HepG2 (cell line): ENCODE data around the gene BCL2L1. TPM values are rescaled to one million over a fixed set of nuclear protein-coding genes. Genes with fewer than 3 reads are reported as not detected.

Experiments used
- AGO2 ChIP-seq: fragments of 200-400 bp; formaldehyde crosslinking; optimal IDR thresholded peaks from 2 replicates; pipeline ENCODE3; 2017; ENCODE audit warnings: mild to moderate bottlenecking, low read depth, low read length, moderate library complexity
- DBP ChIP-seq: sonication (generic); formaldehyde crosslinking; IDR thresholded peaks from 2 replicates; pipeline ENCODE4 v1.4.0; 2020; ENCODE audit warnings: missing genetic modification reagents; ENCODE audit errors: not compliant biosample characterization
- ETS1 ChIP-seq: sonication (generic); formaldehyde crosslinking; IDR thresholded peaks from 2 replicates; pipeline ENCODE4 v1.4.0; 2020; ENCODE audit warnings: missing genetic modification reagents
- HOXA9 ChIP-seq: sonication (generic); formaldehyde crosslinking; IDR thresholded peaks from 2 replicates; pipeline ENCODE4 v1.8.1; 2022; ENCODE audit warnings: missing genetic modification reagents, mild to moderate bottlenecking, moderate library complexity, borderline replicate concordance
- NFKB2 ChIP-seq: sonication (generic); formaldehyde crosslinking; IDR thresholded peaks from 2 replicates; pipeline ENCODE4 v1.4.0; 2020; ENCODE audit warnings: missing genetic modification reagents, borderline replicate concordance
- PAX8 ChIP-seq: sonication (generic); formaldehyde crosslinking; IDR thresholded peaks from 2 replicates; pipeline ENCODE4 v1.8.0; 2022; ENCODE audit warnings: mild to moderate bottlenecking, missing genetic modification reagents, borderline replicate concordance
- PHF8 ChIP-seq: sonication (generic); formaldehyde crosslinking; IDR thresholded peaks from 2 replicates; pipeline ENCODE4 v1.5.0; 2020; ENCODE audit warnings: missing genetic modification reagents
- POLR2A ChIP-seq, 2 experiments: IDR thresholded peaks; 2 replicates each; pipeline ENCODE4 v1.6.1; 2011; ENCODE audit warnings: low read depth in 2 of 2, low read length in 2 of 2, mild to moderate bottlenecking in 1 of 2, moderate library complexity in 1 of 2; ENCODE audit not compliant: insufficient read depth in 1 of 2
- SATB2 ChIP-seq: sonication (generic); formaldehyde crosslinking; IDR thresholded peaks from 2 replicates; pipeline ENCODE4 v1.5.0; 2020; ENCODE audit warnings: missing genetic modification reagents
- TFE3 ChIP-seq: IDR thresholded peaks from 2 replicates; pipeline ENCODE4 v1.6.1; 2016
- TP53 ChIP-seq: sonication (generic); formaldehyde crosslinking; conservative IDR thresholded peaks from 2 replicates; pipeline ENCODE4 v1.4.0; 2020; ENCODE audit warnings: missing genetic modification reagents
- ZBTB1 ChIP-seq: sonication (generic); formaldehyde crosslinking; IDR thresholded peaks from 2 replicates; pipeline ENCODE4 v1.4.0; 2020; ENCODE audit warnings: missing genetic modification reagents, borderline replicate concordance
- ZBTB38 ChIP-seq: sonication (generic); formaldehyde crosslinking; IDR thresholded peaks from 2 replicates; pipeline ENCODE4 v1.5.1; 2020; ENCODE audit warnings: mild to moderate bottlenecking, missing genetic modification reagents
- ZFP62 ChIP-seq: sonication (generic); formaldehyde crosslinking; IDR thresholded peaks from 2 replicates; pipeline ENCODE4 v1.4.0; 2020; ENCODE audit warnings: missing genetic modification reagents
- ZNF333 ChIP-seq: sonication (generic); formaldehyde crosslinking; IDR thresholded peaks from 2 replicates; pipeline ENCODE4 v1.4.0; 2020; ENCODE audit warnings: mild to moderate bottlenecking, missing genetic modification reagents, borderline replicate concordance
- ZNF530 ChIP-seq: sonication (generic); formaldehyde crosslinking; IDR thresholded peaks from 2 replicates; pipeline ENCODE4 v1.5.0; 2020; ENCODE audit warnings: low read depth, mild to moderate bottlenecking, missing genetic modification reagents
- ZNF546 ChIP-seq: sonication (generic); formaldehyde crosslinking; conservative IDR thresholded peaks from 2 replicates; pipeline ENCODE4 v1.8.1; 2023; ENCODE audit warnings: mild to moderate bottlenecking, missing genetic modification reagents
- ZNF569 ChIP-seq: sonication (generic); formaldehyde crosslinking; IDR thresholded peaks from 2 replicates; pipeline ENCODE4 v1.5.0; 2020; ENCODE audit warnings: mild to moderate bottlenecking, missing genetic modification reagents, moderate library complexity, borderline replicate concordance
- ZNF780A ChIP-seq: sonication (generic); formaldehyde crosslinking; IDR thresholded peaks from 2 replicates; pipeline ENCODE4 v1.8.0; 2022; ENCODE audit warnings: mild to moderate bottlenecking, missing genetic modification reagents, moderate library complexity
- ZNF790 ChIP-seq: sonication (generic); formaldehyde crosslinking; IDR thresholded peaks from 2 replicates; pipeline ENCODE4 v1.8.0; 2022; ENCODE audit warnings: missing genetic modification reagents, mild to moderate bottlenecking, borderline replicate concordance
- ZNF841 ChIP-seq: sonication (generic); formaldehyde crosslinking; IDR thresholded peaks from 2 replicates; pipeline ENCODE4 v1.8.1; 2023; ENCODE audit warnings: missing genetic modification reagents, borderline replicate concordance
- polyA plus RNA-seq, 8 experiments: library from polyadenylated mRNA; depleted of rRNA in 3 of 8; stranded (reverse) in 7 of 8; unstranded in 1 of 8; fragments of >200 nt; fragmentation: Illumina TruSeq in 4 of 8; extraction: Trizol in 4 of 8; gene quantifications; 2 replicates each; pipeline versions ENCODE4 v1.2.1 to v1.2.3, GENCODE V29; 2011 to 2016; ENCODE audit warnings: low read depth in 4 of 8, missing spikeins in 1 of 8, mixed read lengths in 1 of 8; ENCODE audit not compliant: insufficient read depth in 1 of 8
- total RNA-seq, 5 experiments: library from RNA; depleted of rRNA; stranded (reverse); fragments of >200 nt; fragmentation: Illumina TruSeq; extraction: Trizol; gene quantifications; 2 replicates each; pipeline ENCODE4 v1.2.3, GENCODE V29; 2016; ENCODE audit warnings: low read depth in 1 of 5

Gene BCL2L1
- total and polyA plus RNA-seq, 2 of the 13 experiments (the other 11 are each of a cell fraction or from before 2014, with no cell fraction given) = 164 to 258 TPM

- TF ChIP-seq ZNF780A (CRISPR knock-in tag) (no peak), DBP (CRISPR knock-in tag) (no peak), AGO2 (peak; percentile 96), TP53 (CRISPR knock-in tag) (peak; percentile 69; the same call in 1 of the 2 replicates), HOXA9 (CRISPR knock-in tag) (0 out of 2 replicates have a peak, but pooled peaks have one; percentile 22), ZNF841 (CRISPR knock-in tag) (no peak), ETS1 (CRISPR knock-in tag) (no peak; the same call in 1 of the 2 replicates), ZNF790 (peak; percentile 18; the same call in 1 of the 2 replicates), ZNF530 (0 out of 2 replicates have a peak, but pooled peaks have one; percentile 9), ZNF546 (CRISPR knock-in tag) (peak; percentile 82), NFKB2 (CRISPR knock-in tag) (peak; percentile 82), ZNF333 (CRISPR knock-in tag) (0 out of 2 replicates have a peak, but pooled peaks have one; percentile 26), PHF8 (CRISPR knock-in tag) (0 out of 2 replicates have a peak, but pooled peaks have one; percentile 14), ZBTB38 (CRISPR knock-in tag) (0 out of 2 replicates have a peak, but pooled peaks have one; percentile 63), ZBTB1 (no peak), PAX8 (CRISPR knock-in tag) (0 out of 2 replicates have a peak, but pooled peaks have one; percentile 25), ZNF569 (0 out of 2 replicates have a peak, but pooled peaks have one; percentile 79), SATB2 (0 out of 2 replicates have a peak, but pooled peaks have one; percentile 25), TFE3 (CRISPR knock-in tag) (0 out of 2 replicates have a peak, but pooled peaks have one; percentile 9), POLR2A (IDR thresholded peaks at IDR 0.05; ENCODE audit: insufficient read depth in 1 of 2, low read depth in 2 of 2, low read length in 2 of 2) (peak in 1 of 2 experiments; percentile 46; a peak in 1 of 4 replicates), ZFP62 (CRISPR knock-in tag) (no peak)
Observed at GRCh38 chr20:31721408-31722256, 1.0 kb downstream of the BCL2L1 start (continued).
